Measurements from ENCODE around the gene EHD4. TPM values are rescaled to one million over a fixed set of nuclear protein-coding genes. Genes with fewer than 3 reads are reported as not detected.

The EHD4 gene
- polyA plus RNA-seq, 3 donors = 13.7 to 17.0 (median 15.8) TPM

DNA sequence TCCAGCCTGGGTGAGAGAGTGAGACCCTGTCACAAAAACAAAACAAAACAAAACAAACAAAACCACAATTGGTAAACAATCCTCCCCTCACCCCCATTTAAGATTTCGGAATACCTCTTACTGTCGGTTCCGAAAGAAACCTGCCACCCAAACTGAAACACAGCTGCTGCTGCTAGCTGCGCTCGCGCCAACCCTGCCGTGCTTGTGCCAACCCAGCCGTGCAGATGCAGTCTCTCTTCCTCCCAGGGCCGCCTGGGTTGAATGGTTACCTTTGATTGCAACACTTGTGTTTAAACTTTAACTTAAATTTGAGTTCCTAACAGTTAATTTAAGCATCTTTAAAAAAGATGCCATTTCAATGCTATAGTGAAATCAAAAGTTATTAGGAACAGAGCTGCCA, 50.0 kb downstream of the EHD4 start:
- no peak for DNase-seq (ENCODE audit: low read depth in 3 of 3, low spot score in 2 of 3)

- DNase-seq (ENCODE audit: low read depth in 3 of 3, low spot score in 2 of 3) = no peak
These were observed 50.7 kb downstream of the EHD4 start for GRCh38 chr15:41921639-41922038.

DNA sequence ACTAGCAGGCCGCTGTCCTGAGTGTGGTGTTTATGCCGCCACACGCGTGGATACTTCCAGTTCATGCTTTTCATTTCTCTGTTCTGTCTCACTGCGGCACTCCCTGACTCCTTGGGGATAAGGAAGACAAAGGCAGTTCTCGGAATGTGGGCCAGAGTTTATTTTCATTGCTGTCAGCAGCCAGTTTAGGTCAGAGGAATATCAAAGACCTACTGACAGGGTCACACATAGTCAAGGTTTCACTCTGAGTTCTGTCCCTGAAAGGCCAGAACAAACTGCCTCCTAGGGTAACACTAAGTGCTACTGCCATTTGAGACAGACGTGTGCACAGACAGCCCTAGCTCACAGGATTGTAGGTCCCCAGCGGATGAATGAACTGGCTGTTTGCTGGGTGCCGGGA, 51.2 kb downstream of the EHD4 start:
- no peak for DNase-seq (ENCODE audit: low read depth in 3 of 3, low spot score in 2 of 3)

DNA sequence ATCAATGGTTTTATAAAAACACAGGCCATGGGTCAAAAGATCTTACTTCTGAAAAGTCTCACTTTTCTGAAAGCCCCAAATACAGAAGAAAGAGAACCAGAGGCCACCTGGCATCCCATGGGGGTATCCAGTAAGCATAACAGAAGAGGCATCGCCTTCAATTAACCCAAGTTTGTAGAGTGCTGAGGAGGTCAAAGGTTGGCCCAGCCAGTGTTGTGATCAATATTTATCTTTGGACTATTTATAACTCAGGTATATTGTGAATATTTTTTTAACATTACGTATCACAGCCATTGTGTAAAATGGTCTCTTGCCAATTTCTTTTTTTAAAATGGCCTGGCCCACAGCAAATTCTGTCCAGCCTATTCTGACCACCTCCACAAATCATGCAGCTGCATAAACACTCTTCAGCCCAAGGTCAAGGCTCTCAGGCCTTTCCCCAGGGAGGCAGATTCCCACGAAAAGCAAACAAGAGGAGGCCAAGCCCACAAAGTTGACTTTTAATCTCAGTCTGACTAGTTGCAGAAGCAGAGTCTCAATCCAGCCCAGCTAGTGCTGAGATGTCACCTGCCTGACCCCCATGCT, 52.3 kb downstream of the EHD4 start:
- DNase-seq (ENCODE audit: low read depth in 3 of 3, low spot score in 2 of 3) = no peak

DNA sequence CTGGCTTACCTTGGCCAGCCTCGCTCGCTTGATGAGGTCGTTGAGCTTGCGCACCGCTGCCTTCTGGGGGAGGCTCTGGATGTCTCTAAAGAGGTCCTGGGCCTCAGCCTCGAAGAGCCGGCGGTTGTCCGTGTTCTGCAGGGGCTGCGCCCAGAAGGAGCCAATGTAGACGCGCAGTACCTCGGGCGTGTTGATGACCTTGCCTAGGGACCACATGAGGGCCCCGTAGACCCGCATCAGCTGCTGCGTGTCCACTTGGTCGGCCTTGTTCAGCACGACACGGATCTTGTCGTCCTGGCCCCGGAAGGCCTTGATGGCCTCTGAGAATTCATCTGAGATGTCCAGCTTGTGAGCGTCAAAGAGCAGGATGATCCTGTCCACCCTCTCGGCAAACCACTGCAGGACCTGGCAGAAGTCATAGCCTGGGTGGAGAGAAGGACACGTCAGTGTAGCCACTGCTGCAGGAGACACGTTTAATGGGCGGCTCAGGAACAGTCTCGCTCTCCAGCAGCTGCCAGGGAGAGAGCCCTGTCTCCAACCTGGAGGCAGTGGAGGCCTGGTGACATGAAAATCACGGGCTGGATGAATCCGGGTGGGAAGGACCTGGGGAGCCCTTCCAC, 53.0 kb downstream of the EHD4 start:
- no peak for DNase-seq (ENCODE audit: low read depth in 3 of 3, low spot score in 2 of 3)

DNA sequence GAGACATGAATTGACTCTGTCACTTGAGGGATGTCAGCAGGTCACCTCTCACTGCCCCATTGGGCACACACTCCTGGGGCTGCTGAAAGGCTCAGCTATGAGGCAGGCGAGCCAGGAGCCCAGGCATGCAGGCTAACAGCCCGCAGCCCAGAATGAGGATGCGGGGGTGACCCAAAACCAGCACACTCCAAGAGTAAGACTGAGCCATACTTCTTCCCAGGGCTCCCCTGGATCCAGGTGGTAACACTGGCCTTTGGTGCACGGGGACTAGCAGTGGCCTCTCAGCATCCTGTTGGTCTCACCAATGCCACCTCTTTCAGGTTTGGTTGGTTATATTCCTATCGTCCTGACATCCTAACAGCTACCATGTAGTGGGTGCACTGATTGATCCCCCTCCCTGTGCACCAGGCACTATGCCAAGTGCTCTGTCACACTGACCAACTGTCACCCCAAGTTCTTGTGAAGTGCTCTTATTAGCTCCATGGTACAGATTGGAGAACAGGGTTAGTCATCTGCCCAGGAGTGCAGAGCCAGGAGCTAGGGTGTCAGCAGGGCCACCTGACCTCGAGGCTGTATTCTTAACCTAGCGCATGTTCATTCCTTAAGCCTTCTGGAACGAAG, 53.7 kb downstream of the EHD4 start:
- no peak for DNase-seq (ENCODE audit: low read depth in 3 of 3, low spot score in 2 of 3)

GRCh38 chr15:41917767-41918430, 54.5 kb downstream of the EHD4 start:
- DNase-seq (ENCODE audit: low read depth in 3 of 3, low spot score in 2 of 3) = no peak

DNA sequence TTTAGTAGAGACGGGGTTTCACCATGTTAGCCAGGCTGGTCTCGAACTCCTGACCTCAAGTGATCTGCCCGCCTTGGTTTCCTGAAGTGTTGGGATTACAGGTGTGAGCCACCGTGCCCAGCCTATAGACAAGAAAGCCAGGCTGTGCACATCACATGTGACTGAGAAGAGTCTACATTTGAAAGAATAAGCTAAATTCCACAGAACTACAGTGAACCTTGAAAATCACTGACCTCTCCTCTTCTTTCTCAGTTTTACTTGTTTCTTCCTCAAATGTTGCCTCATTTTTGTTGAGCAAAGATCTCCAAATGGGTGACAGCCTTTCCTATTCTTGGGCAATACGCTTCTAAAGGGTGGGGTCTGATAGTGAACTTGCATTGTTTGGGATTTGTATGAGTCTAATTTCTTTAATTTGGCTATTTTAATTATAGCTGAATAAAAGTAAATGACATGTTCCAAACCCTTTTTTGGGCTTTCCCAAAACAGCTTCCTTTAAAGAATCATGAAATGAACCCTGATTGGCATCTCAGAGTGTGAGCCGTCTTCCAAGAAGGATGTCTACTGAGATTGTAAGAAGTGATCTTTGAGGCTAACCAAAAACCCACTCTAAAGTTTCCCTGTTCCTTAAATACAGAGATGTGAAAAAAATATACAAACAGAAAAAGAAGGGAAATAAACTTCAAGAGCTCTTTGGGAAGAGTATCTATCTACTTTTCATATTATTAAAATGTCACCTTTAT, 56.9 kb downstream of the EHD4 start:
- no peak for DNase-seq (ENCODE audit: low read depth in 3 of 3, low spot score in 2 of 3)

DNA sequence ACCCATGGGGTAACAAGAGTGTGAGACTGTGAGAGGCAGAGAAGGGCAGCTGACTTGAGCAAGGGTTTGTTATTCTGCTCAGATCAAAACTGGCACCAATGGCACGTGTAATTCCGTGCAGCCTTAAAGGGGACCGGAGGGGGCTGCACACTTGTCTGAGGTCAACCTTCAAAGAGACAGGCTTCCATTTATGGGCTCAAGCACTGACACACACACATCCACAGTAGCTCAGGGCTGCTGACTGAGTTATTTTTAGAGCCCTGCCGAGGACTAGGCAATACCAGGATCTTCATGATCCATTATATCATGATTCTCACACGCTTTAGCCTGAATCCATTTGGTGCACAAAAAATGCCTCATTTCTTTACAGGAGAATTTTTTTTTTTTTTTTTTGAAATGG, 57.9 kb downstream of the EHD4 start:
- DNase-seq (ENCODE audit: low read depth in 3 of 3, low spot score in 2 of 3) = no peak

DNA sequence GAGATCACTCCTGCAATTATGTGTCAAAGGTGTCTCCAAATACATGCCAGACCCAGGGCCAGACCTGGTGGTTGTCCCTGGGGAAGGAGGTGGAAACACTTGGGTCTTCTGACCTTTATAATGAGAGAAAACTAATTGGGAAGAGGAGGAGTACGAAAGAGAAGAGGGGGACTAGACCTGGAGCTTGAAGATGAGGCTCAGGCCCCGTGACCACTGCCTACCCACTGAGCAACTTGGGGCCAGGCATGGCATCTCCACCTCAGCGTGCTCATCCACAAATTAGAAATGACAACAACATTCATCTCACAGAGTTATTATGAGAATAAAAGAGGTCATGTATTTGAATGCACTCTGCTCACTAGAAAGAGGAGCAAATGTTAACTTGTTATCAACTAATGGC, 59.1 kb downstream of the EHD4 start:
- DNase-seq (ENCODE audit: low read depth in 3 of 3, low spot score in 2 of 3) = no peak

DNA sequence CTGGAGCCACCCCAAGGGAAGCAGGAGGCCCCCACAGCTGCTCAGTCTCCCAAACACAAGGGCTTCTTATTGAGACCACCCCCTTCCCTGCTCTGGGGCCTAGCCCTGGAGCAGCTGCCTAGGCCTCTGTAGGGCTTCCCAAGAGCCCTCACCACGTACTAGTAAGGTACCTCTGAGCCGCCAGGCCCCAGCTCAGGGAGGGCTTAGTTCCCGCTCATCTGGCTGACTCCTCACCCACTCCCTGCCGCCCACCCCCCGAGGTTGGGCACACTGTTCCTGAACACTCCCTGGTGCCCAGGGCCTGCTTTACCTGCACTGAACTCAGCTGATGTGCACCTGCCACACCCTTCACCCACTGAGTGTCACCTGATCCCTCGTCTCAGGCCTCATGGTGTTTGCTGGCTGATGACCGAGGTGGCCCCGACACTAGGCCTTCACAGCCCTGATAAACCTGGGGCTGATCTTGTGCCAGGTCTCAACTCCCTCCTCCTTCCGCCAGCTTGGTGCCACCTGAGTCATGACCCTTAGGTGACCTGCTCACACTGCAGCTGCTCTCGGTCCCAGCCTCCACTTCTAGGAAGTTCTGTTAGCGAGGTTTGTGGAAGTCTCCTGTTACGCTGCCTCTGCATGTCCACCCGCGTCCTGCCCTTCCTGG, 60.5 kb downstream of the EHD4 start:
- DNase-seq (ENCODE audit: low read depth in 3 of 3, low spot score in 2 of 3) = no peak

GRCh38 chr15:41908736-41909461, 63.5 kb downstream of the EHD4 start:
- no peak for DNase-seq (ENCODE audit: low read depth in 3 of 3, low spot score in 2 of 3)

- no peak for DNase-seq (ENCODE audit: low read depth in 3 of 3, low spot score in 2 of 3)
These were observed 65.2 kb downstream of the EHD4 start for GRCh38 chr15:41907141-41907540.

GRCh38 chr15:41906608-41907007, 65.7 kb downstream of the EHD4 start:
- DNase-seq (ENCODE audit: low read depth in 3 of 3, low spot score in 2 of 3) = no peak

- DNase-seq (ENCODE audit: low read depth in 3 of 3, low spot score in 2 of 3) = no peak
These were observed 67.1 kb downstream of the EHD4 start for GRCh38 chr15:41905036-41905793.

DNA sequence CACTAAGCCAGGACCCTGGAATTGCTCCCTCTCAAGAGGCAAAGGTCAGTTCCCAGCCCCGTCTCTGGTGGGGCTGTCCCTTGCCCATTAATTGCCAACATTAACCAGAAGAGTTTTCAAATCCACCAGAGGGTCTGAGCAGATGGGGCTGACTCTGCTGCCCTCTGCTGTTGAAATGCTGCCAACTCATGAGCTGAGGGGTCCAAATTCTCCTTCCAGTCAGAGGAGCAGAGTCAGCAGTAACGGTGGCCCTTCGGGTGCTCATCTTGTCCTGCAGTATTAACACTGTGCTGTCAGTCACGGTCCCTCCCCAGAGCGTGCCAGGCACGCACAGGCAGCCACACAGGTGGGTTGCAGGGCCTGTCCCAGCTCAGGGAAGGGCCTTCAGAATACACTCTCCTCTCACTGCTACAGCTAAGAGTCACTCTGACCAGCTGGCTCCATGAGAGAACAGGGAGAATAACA, 67.8 kb downstream of the EHD4 start:
- peak in 2 of 3 donors; percentile 57 to 58 for DNase-seq (ENCODE audit: low read depth in 3 of 3, low spot score in 2 of 3)

- DNase-seq (ENCODE audit: low read depth in 3 of 3, low spot score in 2 of 3) = no peak
These were observed 68.6 kb downstream of the EHD4 start for GRCh38 chr15:41903782-41904181.

GRCh38 chr15:41901431-41901830, 70.9 kb downstream of the EHD4 start:
- no peak for DNase-seq (ENCODE audit: low read depth in 3 of 3, low spot score in 2 of 3)
